GM12878 (cell line): ENCODE measurements around the gene GARIN3. TPM values are rescaled to one million over a fixed set of nuclear protein-coding genes. Genes with fewer than 3 reads are reported as not detected.

ENCODE experiments used
- ATAC-seq: fragments of 200-7000 bp; cut with Tn5 transposase; 3 replicates; pipeline ENCODE4 v1.9.1; 2020; ENCODE audit warnings: mild to moderate bottlenecking, moderate library complexity
- BruUV-seq: library from RNA; stranded (reverse); fragments of 400-500 nt; replicated peaks from 2 replicates; lab custom pipeline; 2021; lab: Mats Ljungman, UMichigan
- CTCF ChIA-PET: fragments of 300-600 bp; sonication (Branson Sonifier 250); formaldehyde crosslinking; extraction: SDS; loops from one replicate; lab custom pipeline; 2021; ENCODE audit warnings: inconsistent platforms; lab: Yijun Ruan, JAX
- POLR2A ChIA-PET: fragments of 350-600 bp; formaldehyde crosslinking; extraction: SDS; loops from one replicate; lab custom pipeline; 2021; ENCODE audit warnings: inconsistent platforms; lab: Charles Lee
- RAD21 ChIA-PET: fragments of 300-600 bp; sonication (Branson Sonifier 250); formaldehyde crosslinking; loops from one replicate; lab custom pipeline; 2023; ENCODE audit warnings: antibody characterized with exemption; ENCODE audit not compliant: unreplicated experiment; lab: Charles Lee
- SMC1A ChIA-PET: fragments of 300-600 bp; sonication (Branson Sonifier 250); formaldehyde crosslinking; loops from one replicate; lab custom pipeline; 2023; ENCODE audit not compliant: unreplicated experiment, uncharacterized antibody; lab: Charles Lee
- DNase-seq: peaks from one replicate; pipeline ENCODE4 v3.0.0-alpha.2; 2011; ENCODE audit warnings: low read depth, low spot score
- FAIRE-seq: peaks from 3 replicates; lab custom pipeline; 2011; peaks lifted over from hg19 to GRCh38; lab: Jason Lieb, UNC
- H2AFZ ChIP-seq: 2 replicates; pipeline ENCODE4 v1.6.0; 2011; ENCODE audit warnings: low read depth, low read length, control low read depth; ENCODE audit not compliant: control insufficient read depth
- H3K27ac ChIP-seq: 2 replicates; pipeline ENCODE4 v1.5.1; 2011; ENCODE audit warnings: control low read depth; ENCODE audit not compliant: control insufficient read depth, insufficient read depth
- H3K27me3 ChIP-seq, 2 experiments: replicated peaks in 1 of 2; 2 replicates each; pipeline versions ENCODE4 v1.6.0 to v1.6.1; 2011; ENCODE audit warnings: low read length in 1 of 2; ENCODE audit not compliant: control insufficient read depth in 2 of 2, insufficient read depth in 2 of 2
- H3K36me3 ChIP-seq, 2 experiments: 2 replicates each; pipeline ENCODE4 v1.5.1; 2011; ENCODE audit warnings: low read length in 1 of 2; ENCODE audit not compliant: control insufficient read depth in 2 of 2, insufficient read depth in 2 of 2
- H3K4me1 ChIP-seq: 2 replicates; pipeline ENCODE4 v1.6.1; 2011; ENCODE audit warnings: mild to moderate bottlenecking, low read length, moderate library complexity, mixed read lengths; ENCODE audit not compliant: control insufficient read depth, insufficient read depth
- H3K4me2 ChIP-seq: 2 replicates; pipeline ENCODE4 v1.6.0; 2011; ENCODE audit warnings: control low read depth; ENCODE audit not compliant: control insufficient read depth, insufficient read depth
- H3K4me3 ChIP-seq: fragments of 200-600 bp; sonication (generic); 2 replicates; pipeline ENCODE4 v1.5.1; 2016
- H3K79me2 ChIP-seq: 2 replicates; pipeline ENCODE4 v1.6.0; 2011; ENCODE audit warnings: low read length; ENCODE audit not compliant: control insufficient read depth, insufficient read depth
- H3K9ac ChIP-seq: 2 replicates; pipeline ENCODE4 v1.8.0; 2011; ENCODE audit warnings: low read length, control low read depth, mixed read lengths; ENCODE audit not compliant: control insufficient read depth, insufficient read depth
- H3K9me3 ChIP-seq: replicated peaks from 3 replicates; pipeline ENCODE4 v1.5.1; 2011; ENCODE audit warnings: mild to moderate bottlenecking, low read length; ENCODE audit not compliant: control insufficient read depth, insufficient read depth
- H4K20me1 ChIP-seq: 2 replicates; pipeline ENCODE4 v1.6.0; 2011; ENCODE audit not compliant: control insufficient read depth, insufficient read depth
- BCL11A ChIP-seq: IDR thresholded peaks from 2 replicates; pipeline ENCODE4 v1.6.1; 2011; ENCODE audit warnings: low read depth, low read length
- GATAD2B ChIP-seq: fragments of 450-650 bp; conservative IDR thresholded peaks from 2 replicates; pipeline ENCODE4 v1.6.1; 2017; ENCODE audit warnings: low read depth, mild to moderate bottlenecking, moderate library complexity
- MEF2B ChIP-seq: fragments of 450-650 bp; IDR thresholded peaks from 2 replicates; pipeline ENCODE4 v1.6.1; 2018; ENCODE audit warnings: mild to moderate bottlenecking, moderate library complexity; ENCODE audit not compliant: partially characterized antibody, poor library complexity, severe bottlenecking
- MLLT1 ChIP-seq: fragments of 450-650 bp; IDR thresholded peaks from 2 replicates; pipeline ENCODE4 v1.6.1; 2016; ENCODE audit warnings: mild to moderate bottlenecking
- NR2F1 ChIP-seq: fragments of 450-650 bp; conservative IDR thresholded peaks from 2 replicates; pipeline ENCODE4 v1.6.1; 2017; ENCODE audit warnings: mild to moderate bottlenecking
- PAX5 ChIP-seq: IDR thresholded peaks from 2 replicates; pipeline ENCODE4 v1.6.1; 2011; ENCODE audit warnings: low read depth, low read length, borderline replicate concordance
- RAD51 ChIP-seq: fragments of 450-650 bp; IDR thresholded peaks from 2 replicates; pipeline ENCODE4 v1.6.1; 2016; ENCODE audit warnings: moderate library complexity, mild to moderate bottlenecking, inconsistent platforms
- SMAD5 ChIP-seq: IDR thresholded peaks from 2 replicates; pipeline ENCODE4 v1.6.1; 2016; ENCODE audit warnings: antibody characterized with exemption, low read depth
- SUPT20H ChIP-seq: IDR thresholded peaks from 2 replicates; pipeline ENCODE4 v1.6.1; 2011; ENCODE audit warnings: low read depth, mild to moderate bottlenecking, low read length, moderate library complexity, borderline replicate concordance; ENCODE audit not compliant: control insufficient read depth
- SUZ12 ChIP-seq: fragments of 200-600 bp; sonication (generic); IDR thresholded peaks from one replicate; pipeline ENCODE4 v1.6.1; 2018; ENCODE audit warnings: antibody characterized with exemption, mild to moderate bottlenecking; ENCODE audit not compliant: unreplicated experiment
- ZNF217 ChIP-seq: fragments of 450-650 bp; IDR thresholded peaks from 2 replicates; pipeline ENCODE4 v1.6.1; 2017; ENCODE audit warnings: antibody characterized with exemption, mild to moderate bottlenecking
- ZNF622 ChIP-seq: fragments of 450-650 bp; IDR thresholded peaks from 2 replicates; pipeline ENCODE4 v1.6.1; 2017; ENCODE audit warnings: mild to moderate bottlenecking, inconsistent platforms
- ZNF687 ChIP-seq: fragments of 450-650 bp; IDR thresholded peaks from 2 replicates; pipeline ENCODE4 v1.6.1; 2017; ENCODE audit warnings: mild to moderate bottlenecking, moderate library complexity
- WGBS: methylation state at CpG from one replicate; pipeline ENCODE4 v1.1.6; 2016; ENCODE audit warnings: low lambda C conversion rate; ENCODE audit not compliant: insufficient replicate concordance, insufficient coverage; ENCODE audit errors: missing lambda C conversion rate; 5-methylcytosine and 5-hydroxymethylcytosine counted together
- in situ Hi-C: fragments of 300-500 bp; cut with MboI; formaldehyde crosslinking; loops from 9 replicates; pipeline ENCODE4 v1.14.3; 2018; ENCODE audit warnings: mixed read lengths
- intact Hi-C: fragments of 100-400 bp; cut with micrococcal nuclease; formaldehyde crosslinking; loops from one replicate; pipeline ENCODE4 v1.14.2; 2022; ENCODE audit not compliant: unreplicated experiment
- polyA plus RNA-seq, 11 experiments: library from polyadenylated mRNA; depleted of rRNA in 4 of 11; unstranded in 6 of 11; stranded (reverse) in 5 of 11; fragments of >200 nt; fragmentation: Nextera tagmentation in 4 of 11; fragmentation: Illumina TruSeq in 1 of 11; extraction: Ambion mirVana in 4 of 11; extraction: Trizol in 1 of 11; gene quantifications; 1 replicate in 1 of 11; 2 replicates in 10 of 11; pipeline versions ENCODE4 v1.2.1 to v1.2.3, GENCODE V29; 2011 to 2016; ENCODE audit warnings: inconsistent platforms in 2 of 11, missing spikeins in 2 of 11, low read depth in 1 of 11
- total RNA-seq, 4 experiments: library from RNA; depleted of rRNA in 3 of 4; stranded (reverse); fragments of >200 nt in 3 of 4; fragmentation: Illumina TruSeq in 1 of 4; extraction: Trizol in 1 of 4; gene quantifications; 2 replicates each; pipeline versions ENCODE4 v1.2.1 to v1.2.3, GENCODE V29; 2013 to 2021
- TF ChIP-seq, protein P1 (sequence below): fragments of 450-650 bp; IDR thresholded peaks from 2 replicates; pipeline ENCODE4 v1.6.1; 2018; ENCODE audit warnings: borderline replicate concordance, mild to moderate bottlenecking; ENCODE audit not compliant: partially characterized antibody

Gene GARIN3
- total and polyA plus RNA-seq, 10 of the 15 experiments (the other 5 are each of a cell fraction or from before 2014, with no cell fraction given) = 0.15 TPM; not detected in 9

GRCh38 chr5:157193699-157194424 is 27.8 kb upstream of the GARIN3 start:
- H3K4me1 ChIP-seq = 0 out of 2 replicates have a peak, but pooled peaks cover under 1% of the 10 kb centered on the region
- no peak overlapping the region for H2AFZ ChIP-seq
- no peak overlapping the region for H3K4me2 ChIP-seq
- BruUV-seq = no TSS peak
- POLR2A ChIA-PET = interaction anchor here (0.9 kb wide), 1 partner anchor 13 kb away, joined by 3 read pairs; no protein-coding TSS in a partner anchor
- 89% methylated on average over 10 of the region's 10 CpGs for WGBS
- no peak overlapping the region for H3K27ac ChIP-seq
- H3K36me3 ChIP-seq = no peaks in the 10 kb centered on the region
- H3K4me3 ChIP-seq = no peak overlapping the region
- SMC1A ChIA-PET = interaction anchor here (0.6 to 1.5 kb wide), 5 partner anchors 16 to 76 kb away, joined by 3 to 5 read pairs (median 3); no protein-coding TSS in a partner anchor
- no peaks in the 10 kb centered on the region for H3K9me3 ChIP-seq
- no peaks in the 10 kb centered on the region for H4K20me1 ChIP-seq
- no peak for DNase-seq
- in situ Hi-C loops = no loop called here
- intact Hi-C loops = no loop called here
- CTCF ChIA-PET = interaction anchor here (0.9 kb wide), 1 partner anchor 18 kb away, joined by 3 read pairs; no protein-coding TSS in a partner anchor
- H3K9ac ChIP-seq = no peak overlapping the region
- RAD21 ChIA-PET = no interaction called here
- no peaks in the 10 kb centered on the region for H3K27me3 ChIP-seq
- FAIRE-seq = no peak
- no peaks in the 10 kb centered on the region for H3K79me2 ChIP-seq
- no peak for ATAC-seq
- no peak for TF ChIP-seq ZNF622
- TF ChIP-seq NR2F1 = no peak
- no peak for TF ChIP-seq MEF2B
- no peak for TF ChIP-seq ZNF687
- TF ChIP-seq SUZ12 = no peak
- no peak for TF ChIP-seq PAX5
- TF ChIP-seq SMAD5 = no peak
- TF ChIP-seq ZNF217 = no peak
- TF ChIP-seq RAD51 = no peak
- TF ChIP-seq, protein P1, sequence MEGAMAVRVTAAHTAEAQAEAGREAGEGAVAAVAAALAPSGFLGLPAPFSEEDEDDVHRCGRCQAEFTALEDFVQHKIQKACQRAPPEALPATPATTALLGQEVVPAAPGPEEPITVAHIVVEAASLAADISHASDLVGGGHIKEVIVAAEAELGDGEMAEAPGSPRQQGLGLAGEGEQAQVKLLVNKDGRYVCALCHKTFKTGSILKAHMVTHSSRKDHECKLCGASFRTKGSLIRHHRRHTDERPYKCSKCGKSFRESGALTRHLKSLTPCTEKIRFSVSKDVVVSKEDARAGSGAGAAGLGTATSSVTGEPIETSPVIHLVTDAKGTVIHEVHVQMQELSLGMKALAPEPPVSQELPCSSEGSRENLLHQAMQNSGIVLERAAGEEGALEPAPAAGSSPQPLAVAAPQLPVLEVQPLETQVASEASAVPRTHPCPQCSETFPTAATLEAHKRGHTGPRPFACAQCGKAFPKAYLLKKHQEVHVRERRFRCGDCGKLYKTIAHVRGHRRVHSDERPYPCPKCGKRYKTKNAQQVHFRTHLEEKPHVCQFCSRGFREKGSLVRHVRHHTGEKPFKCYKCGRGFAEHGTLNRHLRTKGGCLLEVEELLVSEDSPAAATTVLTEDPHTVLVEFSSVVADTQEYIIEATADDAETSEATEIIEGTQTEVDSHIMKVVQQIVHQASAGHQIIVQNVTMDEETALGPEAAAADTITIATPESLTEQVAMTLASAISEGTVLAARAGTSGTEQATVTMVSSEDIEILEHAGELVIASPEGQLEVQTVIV = no peak
- TF ChIP-seq BCL11A = no peak
- no peak for TF ChIP-seq GATAD2B
- TF ChIP-seq SUPT20H = no peak
- no peak for TF ChIP-seq MLLT1
